Ovary (tissue), 10 donors: ENCODE results near the gene PLXNB2. TPM values are rescaled to one million over a fixed set of nuclear protein-coding genes. Genes with fewer than 3 reads are reported as not detected.

Source experiments
- DNase-seq, 5 donors: peaks; one replicate each; pipeline ENCODE4 v3.0.0-alpha.2; 2019 to 2020
- H3K27ac ChIP-seq, 2 donors: fragments of 200-600 bp; one replicate each; pipeline versions ENCODE4 v1.5.1 to v1.8.0; 2019 to 2022
- H3K27me3 ChIP-seq: fragments of 200-600 bp; one replicate; pipeline ENCODE4 v1.8.0; 2022
- H3K36me3 ChIP-seq: fragments of 200-600 bp; sonication (generic); one replicate; pipeline ENCODE4 v1.5.1; 2019
- H3K4me1 ChIP-seq: one replicate; pipeline ENCODE4 v1.8.1; 2013; ENCODE audit warnings: mild to moderate bottlenecking, moderate library complexity; ENCODE audit not compliant: insufficient read depth
- H3K4me3 ChIP-seq: fragments of 200-600 bp; sonication (generic); one replicate; pipeline ENCODE4 v1.5.1; 2017
- H3K9me3 ChIP-seq, 2 donors: fragments of 200-600 bp in 1 of 2; sonication (generic) in 1 of 2; one replicate each; pipeline versions ENCODE4 v1.5.1 to v1.8.1; 2013 to 2019; ENCODE audit warnings: mild to moderate bottlenecking in 1 of 2, moderate library complexity in 1 of 2
- CTCF ChIP-seq, 3 donors: fragments of 450-650 bp in 2 of 3; fragments of 200-600 bp in 1 of 3; IDR thresholded peaks; one replicate each; pipeline versions ENCODE4 v1.5.1 to v1.8.0; 2016 to 2022; ENCODE audit warnings: antibody characterized with exemption in 3 of 3, mild to moderate bottlenecking in 1 of 3
- EP300 ChIP-seq: sonication (generic); formaldehyde crosslinking; IDR thresholded peaks from one replicate; pipeline ENCODE4 v1.6.1; 2017; ENCODE audit warnings: antibody characterized with exemption
- POLR2A ChIP-seq: fragments of 450-650 bp; IDR thresholded peaks from one replicate; pipeline ENCODE4 v1.6.1; 2017; ENCODE audit warnings: antibody characterized with exemption, mild to moderate bottlenecking, moderate library complexity
- WGBS, 3 donors: extraction: QIAGEN DNeasy Blood & Tissue Kit in 1 of 3; methylation state at CpG; one replicate each; pipeline versions ENCODE4 v1.1.5 to v1.1.7; 2013 to 2017; 5-methylcytosine and 5-hydroxymethylcytosine counted together
- intact Hi-C, 4 donors: fragments of 100-400 bp; cut with DNase I; formaldehyde crosslinking; loops; one replicate each; pipeline versions ENCODE4 v1.11.0 to v1.15.1; 2022 to 2023
- long read RNA-seq, 3 donors: library from polyadenylated mRNA in 2 of 3; unstranded in 2 of 3; transcript quantifications; one replicate each; pipeline ENCODE4 v2.0.0 and lab custom pipeline, GENCODE V29; 2021 to 2026
- polyA plus RNA-seq, 2 donors: library from polyadenylated mRNA; stranded (reverse); fragments of 200-250 nt in 1 of 2; fragments of 350-450 nt in 1 of 2; fragmentation: Illumina TruSeq in 1 of 2; extraction: RNeasy Lipid Tissue Mini Kit (QIAGEN cat#74804) in 1 of 2; gene quantifications; one replicate each; pipeline ENCODE4 v1.2.3, GENCODE V29; 2013 to 2014
- total RNA-seq, 7 donors: library from RNA; depleted of rRNA in 2 of 7; stranded (reverse); fragments of >200 nt in 2 of 7; fragmentation: NEBNext Ultra II Directional in 3 of 7; extraction: Animal tissue kit (Norgen Biotek cat#: 25700) in 3 of 7; gene quantifications; one replicate each; pipeline versions ENCODE4 v1.1.0 to v1.2.4, GENCODE V29; 2016 to 2023
- donor health status: DM: no; HTN: no; CAD: no; lungs with moderate emphysema.
- donor health status: DM: no; HTN: no; CAD: no.
- donor health status: Bipolar disorder and iron deficiency.
- donor health status: DM: yes; HTN: yes; CAD: no.
- donor health status: DM: no; HTN: no; CAD: no.
- donor health status: DM: yes; HTN: yes; CAD: no.

Gene PLXNB2
- total RNA-seq = 100 to 1,000 TPM; 121 to 274 (median 229) TPM
- 100 to 1,000 TPM in 1 of 2 donors, 10 to 100 TPM in 1; 26.5 to 135 TPM for polyA plus RNA-seq
- long read RNA-seq, donor 1, transcript PLXNB2-209 (19 exons, 3,504 nt) = major isoform, 5 of 374 reads
- long read RNA-seq, donor 1, partial matches to known transcripts = 343 of 374 reads
- long read RNA-seq, donor 1, other reads (novel, unspliced or antisense) = 22 of 374 reads
- long read RNA-seq, donor 2, full-length matches to known transcripts = 2 of 2 reads
- long read RNA-seq, donor 2, partial matches to known transcripts = 0 of 2 reads
- long read RNA-seq, donor 2, other reads (novel, unspliced or antisense) = 0 of 2 reads
- long read RNA-seq, donor 3, full-length matches to known transcripts = 30 of 395 reads
- long read RNA-seq, donor 3, partial matches to known transcripts = 307 of 395 reads
- long read RNA-seq, donor 3, other reads (novel, unspliced or antisense) = 58 of 395 reads

GRCh38 chr22:50306753-50307749 is at the start of gene PLXNB2:
Gene PLXNB2 (minus strand): TSS chr22:50307646. CDS start chr22:50290584, 17,062 bp downstream.
- DNase-seq = peak; percentile 81 to 89 (median 87)
- WGBS, 3 donors = 0 to 1% (median 0%) methylated on average over 23 to 100 of the region's 105 CpGs
- Histone ChIP-seq H3K9me3 (no peaks in the 10 kb centered on the region), H3K27ac (peak within 1 kb of the TSS; percentile 91 to 92), H3K4me3 (peak within 1 kb of the TSS; percentile 76), H3K36me3 (no peaks in the 10 kb centered on the region), H3K27me3 (no peaks in the 10 kb centered on the region), H3K4me1 (peaks cover 42% of the 10 kb centered on the region)
- intact Hi-C loops = no loop called here
- TF ChIP-seq CTCF (IDR thresholded peaks at IDR 0.05) (peak in 1 of 3 donors; percentile 25), EP300 (no peak), POLR2A (peak; percentile 56)

GRCh38 chr22:50357222-50357621 is 49.8 kb upstream of the PLXNB2 start:
- intact Hi-C loops = no loop called here
- H3K4me1 ChIP-seq = no peaks in the 10 kb centered on the region
- H3K4me3 ChIP-seq = no peak overlapping the region
- no peaks in the 10 kb centered on the region for H3K27me3 ChIP-seq
- 92 to 98% (median 95%) methylated on average over 1 of the region's 1 CpG for WGBS, 3 donors
- no peaks in the 10 kb centered on the region for H3K9me3 ChIP-seq
- no peaks in the 10 kb centered on the region for H3K36me3 ChIP-seq
- no peak for DNase-seq
- H3K27ac ChIP-seq = no peak overlapping the region
- no peak for TF ChIP-seq POLR2A
- TF ChIP-seq EP300 = no peak

GRCh38 chr22:50356186-50356585 is 48.7 kb upstream of the PLXNB2 start:
- Histone ChIP-seq H3K36me3 (no peaks in the 10 kb centered on the region), H3K4me3 (no peak overlapping the region), H3K9me3 (no peaks in the 10 kb centered on the region), H3K27me3 (no peaks in the 10 kb centered on the region), H3K27ac (no peak overlapping the region), H3K4me1 (no peaks in the 10 kb centered on the region)
- intact Hi-C loops = no loop called here
- 88 to 93% (median 91%) methylated on average over 8 of the region's 8 CpGs for WGBS, 3 donors
- no peak for DNase-seq
- no peak for TF ChIP-seq EP300
- TF ChIP-seq POLR2A = no peak
- TF ChIP-seq CTCF (IDR thresholded peaks at IDR 0.05) = no peak

GRCh38 chr22:50348058-50348457 is 40.6 kb upstream of the PLXNB2 start:
- H3K4me3 ChIP-seq = no peak overlapping the region
- H3K36me3 ChIP-seq = no peaks in the 10 kb centered on the region
- intact Hi-C loops = no loop called here
- no peak for DNase-seq
- WGBS, 3 donors = 36 to 62% (median 55%) methylated on average over 2 of the region's 2 CpGs
- H3K9me3 ChIP-seq = no peaks in the 10 kb centered on the region
- TF ChIP-seq EP300 (no peak), CTCF (IDR thresholded peaks at IDR 0.05) (no peak), POLR2A (no peak)
- peaks cover 4% of the 10 kb centered on the region for H3K4me1 ChIP-seq
- H3K27me3 ChIP-seq = no peaks in the 10 kb centered on the region
- no peak overlapping the region for H3K27ac ChIP-seq
